ENCODE data around the gene RHBDF1. TPM values are rescaled to one million over a fixed set of nuclear protein-coding genes. Genes with fewer than 3 reads are reported as not detected.

RHBDF1 gene
- 112 and 122 TPM in 2 replicates for total RNA-seq

GRCh38 chr16:72561-73548 lies at the start of gene RHBDF1:
RHBDF1 (minus strand) TSS chr16:72631; CDS start chr16:65015, 7,616 bp downstream.

GRCh38 chr16:77807-78443 lies 5.5 kb upstream of the RHBDF1 start, which contains the start of gene MPG:
MPG (plus strand) TSS chr16:78225; CDS start chr16:78310, 85 bp downstream.

GRCh38 chr16:53346-54236 lies 18.8 kb downstream of the RHBDF1 start, which contains the start of the genes POLR3K and SNRNP25:
POLR3K (minus strand) TSS chr16:53608; CDS start chr16:53586, 22 bp downstream.
SNRNP25 (plus strand) TSS chr16:53828; CDS start chr16:54017, 189 bp downstream.

Other genes with a start within 250 kb of the RHBDF1 start
- gene POLR3K, start 19.0 kb downstream of the RHBDF1 start, total RNA-seq, result 3.9 and 6.9 TPM in 2 replicates
- 21.2 and 26.8 TPM in 2 replicates for gene SNRNP25, start 18.8 kb downstream of the RHBDF1 start, total RNA-seq
- 196 and 229 TPM in 2 replicates for gene MPG, start 5.6 kb upstream of the RHBDF1 start, total RNA-seq
- 7.1 and 9.0 TPM in 2 replicates for gene NPRL3, start 66.0 kb upstream of the RHBDF1 start, total RNA-seq
- not detected in 2 replicates for gene HBZ, start 80.0 kb upstream of the RHBDF1 start, total RNA-seq
- not detected in 2 replicates for gene HBM, start 93.3 kb upstream of the RHBDF1 start, total RNA-seq
- not detected in 2 replicates for gene HBA2, start 100.2 kb upstream of the RHBDF1 start, total RNA-seq
- not detected in 2 replicates for gene HBA1, start 104.0 kb upstream of the RHBDF1 start, total RNA-seq
- gene HBQ1, start 107.8 kb upstream of the RHBDF1 start, total RNA-seq, result not detected in 2 replicates
- gene LUC7L, start 156.8 kb upstream of the RHBDF1 start, total RNA-seq, result 31.3 and 31.8 TPM in 2 replicates
- 49.4 and 63.2 TPM in 2 replicates for gene FAM234A, start 162.2 kb upstream of the RHBDF1 start, total RNA-seq
- gene RGS11, start 203.3 kb upstream of the RHBDF1 start, total RNA-seq, result 2.7 and 5.0 TPM in 2 replicates
- 0.37 and 0.66 TPM in 2 replicates for gene ARHGDIG, start 208.0 kb upstream of the RHBDF1 start, total RNA-seq
- gene PDIA2, start 210.5 kb upstream of the RHBDF1 start, total RNA-seq, result 0.79 and 0.93 TPM in 2 replicates